Nucleus accumbens (tissue), 56 donors: ENCODE measurements around the gene KRI1.

Experiments
- DNase-seq, 56 donors: peaks; one replicate each; lab custom pipeline; 2025; lab: John Stamatoyannopoulos, UW

KRI1 gene

DNA sequence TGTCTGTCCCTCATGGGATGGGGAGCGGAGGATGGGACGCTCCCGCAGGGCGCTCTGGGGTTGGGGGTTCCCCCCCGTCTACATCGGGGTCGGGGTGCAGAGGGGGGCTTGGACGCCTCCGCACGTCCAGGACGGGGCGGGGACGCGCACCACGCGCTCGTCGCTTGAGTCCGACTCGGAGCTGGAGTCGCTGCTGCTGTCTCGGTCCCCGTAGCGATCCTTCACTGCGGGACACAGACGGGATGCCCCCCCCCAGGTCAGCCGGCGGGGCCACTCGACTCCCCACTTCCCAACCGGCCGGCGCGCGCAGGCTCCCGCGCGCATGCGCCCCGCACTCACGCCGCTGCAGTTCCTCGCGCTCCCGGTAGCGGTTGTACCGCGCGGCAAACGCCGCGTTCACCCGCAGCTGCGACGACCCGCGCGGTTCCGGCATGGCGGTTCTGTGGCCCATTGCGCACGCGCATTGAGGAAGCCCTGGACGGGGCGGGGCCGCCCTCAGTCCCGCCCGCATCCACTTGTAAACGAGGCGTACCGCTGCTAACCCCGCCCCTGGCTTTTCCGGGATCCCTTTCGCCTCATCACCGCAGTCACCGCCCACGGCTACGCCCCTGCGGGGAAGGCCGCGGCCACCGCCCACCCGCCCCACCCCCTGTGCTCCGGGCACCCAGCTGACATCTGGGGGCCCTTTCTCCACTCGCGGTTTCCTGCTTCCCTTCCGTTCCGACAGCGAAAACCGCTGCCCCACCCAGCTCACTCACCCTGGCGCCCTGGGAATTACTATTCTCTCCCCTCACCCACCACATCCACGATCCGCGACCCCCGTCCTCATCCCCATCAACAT is at the start of gene KRI1:
KRI1 (minus strand) TSS at position 444 of the 841 bp plus-strand sequence; CDS start at position 433, 11 bp downstream.
- peak; percentile 41 to 99 (median 95) for DNase-seq

DNA sequence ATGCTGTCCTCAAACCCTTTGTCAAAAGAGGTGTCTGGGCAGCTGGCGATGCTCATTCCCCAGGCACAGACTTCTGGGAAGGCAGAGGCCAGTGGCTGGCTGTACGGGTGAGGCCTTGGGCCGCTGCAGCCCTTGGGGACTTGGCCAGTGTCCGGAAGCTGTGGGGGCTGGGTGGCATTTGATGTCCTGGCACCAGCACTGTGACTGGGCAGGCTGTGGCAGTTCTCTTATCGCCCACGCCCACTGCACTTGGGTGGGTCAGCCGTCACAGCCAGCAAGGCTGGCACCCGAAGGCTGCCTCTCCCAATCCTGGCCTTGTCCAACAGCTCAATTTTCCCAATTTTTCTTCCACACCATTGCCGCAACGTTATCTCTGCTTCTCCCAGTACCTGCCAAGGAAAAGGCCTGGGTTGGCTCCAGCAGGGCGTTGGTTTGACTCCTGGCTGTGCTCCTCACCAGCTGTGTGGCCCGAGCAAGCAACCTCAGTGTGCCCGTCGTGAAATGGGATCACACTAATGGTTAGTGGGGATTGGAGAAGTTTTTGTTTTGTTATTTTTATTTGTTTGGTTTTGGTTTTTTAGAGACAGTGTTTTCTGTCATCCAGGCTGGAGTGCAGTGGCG is 46.8 kb upstream of the KRI1 start:
- peak in 51 of 56 donors; percentile 7 to 79 (median 44) for DNase-seq

DNA sequence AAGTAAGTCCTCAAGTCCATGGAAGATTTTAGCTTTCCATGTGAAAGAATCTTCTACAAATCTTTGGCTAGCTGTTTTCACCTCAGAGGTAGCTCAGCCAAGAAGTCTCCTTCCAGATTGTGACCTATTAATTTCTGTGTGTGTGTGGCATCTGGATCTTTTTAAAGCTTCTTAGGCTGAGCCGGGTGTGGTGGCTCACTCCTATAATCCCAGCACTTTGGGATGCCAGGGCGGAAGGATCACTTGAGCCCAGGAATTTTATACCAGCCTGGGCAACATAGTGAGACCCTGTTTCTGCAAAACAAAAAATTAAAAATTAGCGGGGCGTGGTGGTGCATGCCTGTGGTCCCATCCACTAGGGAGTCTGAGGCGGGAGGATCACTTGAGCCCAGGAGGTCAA is 46.1 kb upstream of the KRI1 start:
- DNase-seq, result no peak

DNA sequence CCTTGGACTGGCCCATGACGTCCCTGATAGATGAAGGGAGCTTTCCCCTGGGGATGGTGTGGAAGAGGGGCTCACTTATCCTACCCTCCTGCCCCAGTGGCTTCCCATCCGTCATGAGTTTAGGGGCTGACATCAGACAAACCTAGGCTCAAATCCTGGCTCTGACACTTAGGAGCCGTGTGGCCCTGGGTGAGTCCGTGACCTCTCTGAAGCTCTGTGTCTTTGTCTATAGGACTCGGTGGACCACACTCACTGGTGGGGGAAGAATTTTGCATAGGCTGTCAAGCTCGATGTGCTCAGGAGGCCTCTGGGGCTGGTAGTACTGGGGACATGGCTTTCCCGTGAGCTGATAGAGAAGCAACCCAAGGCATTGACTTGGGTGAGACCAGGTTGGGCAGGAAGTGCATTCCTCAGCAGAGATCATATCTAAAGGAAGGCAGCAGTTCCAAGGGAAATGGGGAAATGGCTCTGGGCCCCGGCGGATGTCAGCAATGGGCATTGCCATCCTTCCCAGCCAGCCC is 38.7 kb upstream of the KRI1 start:
- DNase-seq, result no peak

DNA sequence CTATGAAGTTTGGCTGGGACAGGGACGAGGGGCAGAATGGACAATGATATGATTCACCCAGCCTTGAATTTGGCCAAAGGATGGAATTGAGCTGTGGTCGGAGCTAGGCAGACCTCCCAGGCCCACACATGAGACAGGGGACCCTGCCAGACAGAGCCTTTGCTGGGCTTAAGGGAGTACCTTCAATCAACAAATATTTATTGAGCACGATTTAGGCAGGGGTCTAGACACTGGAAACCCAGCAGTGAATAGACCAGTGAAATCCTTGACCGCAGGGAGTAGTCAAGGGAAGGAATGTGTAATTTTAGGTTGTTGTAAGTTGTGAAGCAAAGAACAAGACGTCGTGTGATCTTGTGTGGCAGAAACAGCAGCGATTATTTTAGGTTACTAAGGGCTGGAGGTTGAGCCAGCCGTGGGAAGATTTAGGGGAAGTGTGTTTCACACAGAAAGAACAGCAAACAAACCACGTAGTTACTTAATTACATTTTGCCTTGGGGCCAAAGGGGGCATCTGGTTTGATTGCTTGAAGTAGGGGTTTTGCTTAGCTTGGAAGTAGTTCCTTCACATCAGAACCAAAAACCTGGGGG is 38.2 kb upstream of the KRI1 start:
- peak in 1 of 56 donors; percentile 0 for DNase-seq

DNA sequence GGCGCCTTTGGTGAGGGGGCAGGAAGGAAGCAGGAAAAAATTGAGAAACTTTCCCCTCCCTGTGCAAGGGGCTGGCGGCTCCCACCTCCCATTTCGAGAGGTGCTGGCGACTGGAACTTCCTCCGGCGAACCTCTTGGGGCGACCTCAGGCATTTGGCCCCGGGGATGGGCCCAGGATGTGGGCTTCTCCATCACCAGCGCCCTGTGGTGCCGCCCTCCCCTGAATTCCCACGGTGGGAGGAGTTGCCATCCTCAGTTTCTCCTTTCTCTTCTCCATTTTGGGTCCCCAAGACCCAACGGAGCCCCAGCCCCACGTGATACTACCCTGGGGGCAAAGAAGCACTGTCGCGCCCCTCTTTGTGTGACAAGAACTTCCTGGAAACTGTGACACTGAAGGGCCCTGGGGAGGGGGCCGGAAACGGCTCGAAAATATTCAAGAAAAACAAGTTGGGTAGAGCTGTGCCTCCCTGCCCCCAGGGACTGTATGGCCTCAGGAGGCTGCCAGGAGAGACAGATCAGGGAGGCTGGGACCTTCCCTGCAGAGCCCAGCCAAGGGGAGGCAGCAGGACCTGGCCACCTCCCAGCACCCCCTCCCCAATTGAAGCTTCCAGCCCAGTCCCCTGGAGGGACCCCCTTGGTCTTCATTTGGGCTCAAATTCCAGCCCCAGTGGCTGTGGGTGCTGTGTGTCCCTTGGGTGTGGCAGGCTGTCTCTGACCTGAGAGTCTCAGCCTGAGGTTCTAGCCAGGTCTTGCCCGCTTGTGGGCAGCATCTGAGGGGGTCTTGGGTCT is 37.5 kb upstream of the KRI1 start:
- DNase-seq, result peak in 11 of 56 donors; percentile 2 to 44 (median 9)

DNA sequence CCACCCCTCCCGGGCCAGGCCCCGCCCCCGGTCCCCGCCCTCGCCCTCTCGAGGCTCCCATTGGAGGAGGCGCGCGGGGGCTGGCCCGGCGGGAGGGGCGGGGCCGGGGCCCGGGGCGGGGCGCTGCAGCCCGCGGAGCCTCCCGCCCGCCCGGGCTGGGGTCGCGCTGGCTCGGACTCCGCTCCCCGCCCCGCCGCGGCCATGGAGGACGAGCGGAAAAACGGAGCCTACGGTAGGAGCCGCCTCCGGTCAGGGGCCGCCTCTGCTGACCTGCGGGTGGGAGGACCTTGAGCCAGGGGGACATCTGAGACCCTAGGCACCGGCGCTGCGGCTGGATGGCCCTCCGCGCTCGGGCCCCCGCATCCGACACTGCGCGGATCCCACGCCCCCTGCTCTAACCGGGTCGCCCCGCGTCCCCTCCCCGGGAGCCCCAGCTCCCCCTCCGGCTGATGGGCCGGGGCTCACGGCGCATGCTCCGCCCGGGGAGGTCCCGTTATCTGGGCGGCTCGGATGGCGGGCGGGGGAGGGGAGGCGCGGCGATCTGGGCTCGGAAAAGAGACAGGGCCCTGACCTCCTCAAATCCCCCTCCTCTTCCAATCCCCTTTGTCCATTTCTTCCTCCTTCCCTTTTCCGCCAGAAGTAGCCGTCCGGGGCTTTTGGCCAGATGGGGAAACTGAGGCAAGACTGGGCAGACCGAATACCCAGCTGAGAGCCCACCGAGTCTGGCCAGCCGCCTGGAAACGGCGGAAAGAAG is 36.7 kb upstream of the KRI1 start:
- peak in 55 of 56 donors; percentile 7 to 89 (median 65) for DNase-seq

DNA sequence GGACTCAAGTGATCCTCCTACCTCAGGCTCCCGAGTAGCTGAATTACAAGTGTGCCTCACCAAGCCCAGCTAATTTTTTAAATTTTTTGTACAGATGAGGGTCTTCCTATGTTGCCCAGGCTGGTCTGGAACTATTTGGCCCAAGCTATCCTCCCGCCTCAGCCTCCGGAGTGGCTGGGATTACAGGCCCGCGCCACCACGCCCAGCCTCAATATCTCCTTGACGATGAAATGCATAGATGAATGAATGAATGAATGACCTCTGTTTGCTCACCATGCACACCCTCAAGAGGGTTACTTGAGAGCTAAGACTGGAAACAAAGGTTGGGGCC is 36.2 kb upstream of the KRI1 start:
- peak in 1 of 56 donors; percentile 34 for DNase-seq

DNA sequence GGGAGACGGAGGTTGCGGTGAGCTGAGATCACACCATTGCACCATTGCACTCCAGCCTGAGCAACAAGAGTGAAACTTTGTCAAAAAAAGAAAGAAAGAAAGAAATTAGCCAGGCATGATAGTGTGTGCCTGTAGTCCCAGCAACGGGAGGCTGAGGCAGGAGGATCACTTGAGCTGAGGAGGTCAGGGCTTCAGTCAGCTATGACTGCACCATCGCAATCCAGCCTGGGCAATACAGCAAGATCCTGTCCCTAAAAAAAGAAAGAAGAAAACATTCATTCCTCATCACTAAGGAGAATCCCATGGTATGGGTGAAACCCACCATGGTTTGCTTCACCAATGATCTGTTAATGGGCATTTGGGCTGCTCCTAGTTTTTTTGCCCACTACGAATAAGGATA is 34.3 kb upstream of the KRI1 start:
- DNase-seq, result no peak

DNA sequence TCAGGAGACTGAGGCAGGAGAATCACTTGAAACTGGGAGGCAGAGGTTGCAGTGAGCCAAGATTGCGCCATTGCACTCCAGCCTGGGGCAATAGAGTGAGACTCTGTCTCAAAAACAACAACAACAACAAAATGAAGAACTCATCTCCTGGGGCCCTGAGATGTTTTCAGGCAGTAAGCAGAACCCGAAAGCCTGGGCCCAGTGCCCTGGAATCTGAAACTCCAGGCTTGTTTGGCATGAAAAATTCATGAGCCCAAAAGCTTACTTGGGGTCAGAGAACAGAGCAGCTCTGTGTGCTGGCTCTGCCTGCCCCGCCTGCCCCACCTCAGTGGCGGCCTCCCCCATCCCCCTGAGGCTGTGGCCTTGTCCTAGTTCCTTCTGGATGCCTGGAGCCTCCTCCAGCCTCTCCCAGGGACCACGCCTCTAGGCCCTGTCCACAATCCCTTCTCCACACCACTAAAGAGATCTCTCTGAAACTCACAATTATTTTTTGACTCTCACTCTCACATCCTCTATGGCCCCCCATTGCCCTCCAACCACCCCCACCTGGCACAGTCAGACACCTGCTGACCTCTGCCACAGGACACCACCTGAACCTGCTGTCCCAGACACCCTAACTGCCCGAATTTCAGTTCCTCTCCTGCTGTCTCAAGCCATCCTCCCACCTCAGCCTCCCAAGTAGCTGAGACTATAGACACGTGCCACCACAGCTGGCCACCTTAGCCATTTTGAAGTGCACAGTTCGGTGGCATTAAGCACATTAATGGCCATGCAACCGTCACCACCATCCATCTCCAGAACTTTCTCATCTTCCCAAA is 28.2 kb upstream of the KRI1 start:
- DNase-seq, result peak in 49 of 56 donors; percentile 3 to 72 (median 31)

DNA sequence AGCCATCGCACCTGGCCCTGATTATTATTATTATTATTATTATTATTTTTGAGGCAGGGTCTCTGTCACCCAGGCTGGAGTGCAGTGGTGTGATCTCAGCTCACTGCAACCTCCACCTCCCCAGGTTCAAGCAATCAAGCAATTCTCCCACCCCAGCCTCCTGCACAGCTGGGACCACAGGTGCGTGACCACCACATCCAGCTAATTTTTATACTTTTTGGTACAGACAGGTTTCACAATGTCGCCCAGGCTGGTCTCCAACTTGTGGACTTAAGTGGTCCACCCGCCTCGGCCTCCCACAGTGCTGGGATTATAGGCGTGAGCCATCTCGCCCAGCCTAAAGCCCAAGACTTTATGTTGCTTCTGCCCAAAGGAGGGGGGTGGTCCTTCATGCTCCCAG is 27.3 kb upstream of the KRI1 start:
- no peak for DNase-seq

DNA sequence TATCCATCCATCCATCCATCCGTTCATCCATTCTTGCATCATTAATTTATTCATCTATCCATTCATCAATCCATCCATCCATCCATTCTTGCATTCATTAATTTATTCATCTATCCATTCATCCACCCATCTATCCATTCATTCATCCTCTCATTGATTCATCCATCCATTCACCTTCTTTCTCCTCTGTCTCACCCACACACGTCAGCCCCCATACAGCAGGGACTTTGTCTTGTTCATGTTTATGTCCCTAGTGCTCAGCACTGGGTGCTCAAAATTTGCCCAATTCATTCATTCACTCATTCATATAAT is 22.0 kb upstream of the KRI1 start:
- DNase-seq, result no peak

DNA sequence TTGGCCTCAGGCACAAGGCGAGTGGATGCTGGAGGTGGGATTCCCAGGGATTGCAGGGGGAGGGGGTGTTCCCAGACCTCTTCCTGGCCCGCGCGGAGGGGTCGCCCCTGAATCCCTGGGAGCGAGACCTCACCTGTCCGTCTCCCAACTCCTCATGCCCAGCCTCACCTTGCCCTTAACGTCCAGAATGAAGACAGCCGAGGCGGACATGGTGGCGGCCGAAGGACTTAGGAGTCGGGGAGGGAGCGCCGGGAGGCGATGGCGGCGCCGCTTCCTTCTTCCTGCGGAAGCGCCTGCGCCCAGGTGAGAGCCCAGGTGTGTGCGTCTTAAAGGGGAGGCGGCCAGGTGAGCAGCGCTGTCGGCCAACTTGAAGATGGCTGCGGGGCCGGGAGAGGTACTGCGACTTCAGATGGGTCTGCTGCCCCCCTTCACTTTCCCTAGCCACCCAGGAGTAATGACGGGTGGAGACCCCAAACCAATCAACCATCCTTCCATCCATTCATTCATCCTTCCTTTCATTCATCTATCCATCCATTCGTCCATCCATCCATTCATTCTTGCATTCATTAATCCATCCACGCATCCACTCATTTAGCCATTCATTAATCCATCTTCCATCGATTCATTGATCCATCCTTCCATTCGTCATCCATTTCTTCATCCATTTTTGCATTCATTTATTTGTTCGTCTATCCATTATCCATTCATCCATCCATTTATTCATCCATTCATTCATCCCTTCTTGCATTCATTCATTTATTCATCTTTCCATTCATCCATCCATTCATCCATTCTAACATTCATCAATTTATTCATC is 21.4 kb upstream of the KRI1 start, which contains the start of gene AP1M2:
AP1M2 (minus strand) TSS at position 291 of the 817 bp plus-strand sequence; CDS start at position 210, 81 bp downstream.
- DNase-seq, result no peak

DNA sequence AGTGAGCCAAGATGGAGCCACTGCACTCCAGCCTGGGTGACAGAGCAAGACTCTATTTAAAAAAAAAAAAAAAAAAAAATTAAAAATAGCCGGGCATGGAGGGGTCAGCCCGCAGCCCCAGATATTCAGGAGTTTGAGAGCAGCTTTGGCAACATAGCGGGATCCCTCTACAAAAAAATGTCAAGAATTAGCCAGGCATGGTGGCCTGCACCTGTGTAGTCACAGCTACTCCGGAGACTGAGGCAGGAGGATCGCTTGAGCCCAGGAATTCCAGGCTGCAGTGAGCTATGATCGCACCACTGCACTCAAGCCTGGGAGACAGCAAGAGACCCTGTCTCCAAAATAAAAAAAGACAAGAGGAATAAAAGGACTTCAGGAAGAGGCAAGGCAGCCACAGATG is 20.6 kb upstream of the KRI1 start:
- no peak for DNase-seq

DNA sequence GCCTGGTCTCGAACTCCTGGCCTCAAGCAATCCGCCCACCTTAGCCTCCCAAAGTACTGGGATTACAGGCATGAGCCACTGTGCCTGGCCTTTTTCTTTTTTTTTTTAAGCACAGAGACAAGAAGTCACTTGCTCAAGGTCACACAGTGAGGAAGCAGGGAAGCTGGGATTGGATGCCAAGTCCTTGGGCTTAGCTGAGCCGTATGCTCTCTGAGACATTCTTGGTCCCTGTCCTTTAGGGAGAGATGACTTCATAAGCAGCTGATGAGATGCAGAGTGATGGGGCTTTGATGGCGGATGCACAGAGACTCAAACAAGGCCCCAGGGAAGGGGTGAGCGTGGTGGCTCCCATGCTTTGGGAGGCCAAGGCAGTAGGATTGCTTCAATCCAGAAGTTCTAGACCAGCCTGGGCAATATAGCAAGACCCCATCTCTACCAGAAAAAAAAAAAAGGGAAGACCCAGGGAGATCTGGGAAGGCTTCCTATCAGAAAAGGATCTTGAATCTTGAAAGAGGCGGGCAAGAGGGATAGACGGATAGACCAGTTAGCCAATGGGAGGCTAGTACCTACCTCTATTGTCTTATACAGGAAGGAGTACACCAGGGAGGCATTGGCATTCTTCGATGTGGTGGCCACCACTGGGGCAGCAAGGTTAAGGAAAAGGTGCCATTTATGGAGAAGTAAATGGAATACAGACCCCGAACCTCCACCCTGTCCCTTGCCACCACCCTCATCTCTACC is 17.4 kb upstream of the KRI1 start:
- DNase-seq, result no peak

DNA sequence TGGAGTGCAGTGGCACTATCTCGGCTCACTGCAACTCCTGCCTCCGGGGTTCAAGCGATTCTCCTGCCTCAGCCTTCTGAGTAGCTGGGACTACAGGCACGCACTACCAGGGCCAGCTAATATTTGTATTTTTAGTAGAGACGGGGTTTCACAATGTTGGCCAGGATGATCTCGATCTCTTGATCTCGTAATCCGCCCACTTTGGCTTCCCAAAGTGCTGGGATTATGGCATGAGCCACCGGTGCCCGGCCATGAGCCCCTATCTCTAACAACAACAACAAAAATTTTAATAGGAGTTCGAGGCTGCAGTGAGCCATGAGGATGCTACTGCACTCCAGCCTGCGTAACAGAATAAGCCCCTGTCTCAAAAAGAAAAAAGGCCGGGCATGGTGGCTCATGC is 16.3 kb upstream of the KRI1 start:
- no peak for DNase-seq

DNA sequence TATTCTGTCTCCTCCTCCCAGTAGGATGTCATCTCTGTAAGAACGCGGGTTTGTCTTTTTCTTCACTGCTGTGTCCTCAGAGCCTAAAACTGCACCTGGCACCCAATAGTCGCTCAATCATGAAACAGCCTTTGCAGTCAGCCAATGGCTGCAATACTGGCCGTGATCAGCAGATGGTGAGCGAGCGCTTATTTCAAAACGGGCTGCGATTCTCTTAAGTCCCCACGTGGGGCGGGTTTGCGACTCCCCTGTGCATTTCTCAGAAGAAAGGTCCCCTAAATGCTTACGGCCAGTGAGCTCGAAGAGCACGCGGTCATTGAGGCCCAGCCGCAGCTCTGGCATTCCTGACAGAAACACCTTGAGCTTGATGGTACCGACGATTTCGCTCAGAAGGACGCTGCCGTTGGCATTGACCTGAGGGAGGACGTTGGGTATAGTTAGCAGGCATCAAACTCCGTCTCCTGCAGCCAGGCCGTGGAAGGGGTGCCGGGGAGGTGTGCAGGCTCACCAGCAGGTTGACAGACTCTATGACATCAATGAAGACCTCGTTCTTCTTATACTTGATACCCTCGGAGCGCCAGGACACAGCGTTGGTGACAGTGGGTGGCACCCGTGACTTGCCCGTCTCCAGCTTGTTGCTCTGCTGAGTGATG is 15.3 kb upstream of the KRI1 start:
- DNase-seq, result peak in 55 of 56 donors; percentile 28 to 93 (median 73)
